Epithelial cell of prostate (primary cell): ENCODE results near the gene RNF157.

Experiments used
- DNase-seq: peaks from one replicate; pipeline ENCODE4 v3.0.0-alpha.2; 2011; ENCODE audit warnings: low read depth, low spot score
- H3K27ac ChIP-seq: fragments of 450-650 bp; 2 replicates; pipeline ENCODE4 v1.5.1; 2017; ENCODE audit warnings: mild to moderate bottlenecking

RNF157 gene

DNA sequence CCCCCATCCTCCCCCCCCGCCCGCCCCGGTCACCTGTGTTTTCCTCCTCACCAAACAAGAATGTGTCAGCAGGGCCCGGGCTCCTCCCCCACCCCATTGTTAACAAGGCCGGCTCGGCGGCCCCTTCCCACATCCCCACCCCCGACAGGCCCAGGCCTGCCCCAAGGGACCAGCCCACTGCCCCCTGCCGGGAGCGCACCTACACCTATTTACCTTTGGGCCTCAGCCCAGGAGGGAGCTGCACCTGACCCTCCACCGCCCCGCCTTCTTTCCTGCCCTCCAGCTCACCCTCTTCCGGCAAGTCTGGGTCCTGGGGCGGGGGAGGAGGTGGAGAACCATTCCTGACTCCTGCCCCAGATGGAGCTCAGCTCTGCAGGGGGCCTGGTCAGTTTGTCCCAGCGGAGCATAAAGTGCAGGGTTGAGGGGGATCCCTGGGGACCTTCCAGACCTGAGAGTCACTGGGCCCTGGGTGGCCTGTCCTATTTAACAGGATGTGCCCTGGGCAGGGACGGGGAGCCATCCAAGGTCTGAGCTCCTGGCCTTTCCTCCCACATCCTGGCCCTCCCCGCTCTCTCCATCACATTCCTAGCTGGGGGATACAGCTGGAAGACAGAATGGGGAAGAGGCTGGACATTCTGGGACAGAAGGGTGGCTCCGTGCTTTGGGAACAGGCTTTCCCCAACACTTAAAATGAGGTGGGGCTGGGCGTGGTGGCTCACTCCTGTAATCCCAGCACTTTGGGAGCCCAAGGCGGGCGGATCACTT is 107.5 kb downstream of the RNF157 start:
- no peak overlapping the region for H3K27ac ChIP-seq
- DNase-seq = no peak

DNA sequence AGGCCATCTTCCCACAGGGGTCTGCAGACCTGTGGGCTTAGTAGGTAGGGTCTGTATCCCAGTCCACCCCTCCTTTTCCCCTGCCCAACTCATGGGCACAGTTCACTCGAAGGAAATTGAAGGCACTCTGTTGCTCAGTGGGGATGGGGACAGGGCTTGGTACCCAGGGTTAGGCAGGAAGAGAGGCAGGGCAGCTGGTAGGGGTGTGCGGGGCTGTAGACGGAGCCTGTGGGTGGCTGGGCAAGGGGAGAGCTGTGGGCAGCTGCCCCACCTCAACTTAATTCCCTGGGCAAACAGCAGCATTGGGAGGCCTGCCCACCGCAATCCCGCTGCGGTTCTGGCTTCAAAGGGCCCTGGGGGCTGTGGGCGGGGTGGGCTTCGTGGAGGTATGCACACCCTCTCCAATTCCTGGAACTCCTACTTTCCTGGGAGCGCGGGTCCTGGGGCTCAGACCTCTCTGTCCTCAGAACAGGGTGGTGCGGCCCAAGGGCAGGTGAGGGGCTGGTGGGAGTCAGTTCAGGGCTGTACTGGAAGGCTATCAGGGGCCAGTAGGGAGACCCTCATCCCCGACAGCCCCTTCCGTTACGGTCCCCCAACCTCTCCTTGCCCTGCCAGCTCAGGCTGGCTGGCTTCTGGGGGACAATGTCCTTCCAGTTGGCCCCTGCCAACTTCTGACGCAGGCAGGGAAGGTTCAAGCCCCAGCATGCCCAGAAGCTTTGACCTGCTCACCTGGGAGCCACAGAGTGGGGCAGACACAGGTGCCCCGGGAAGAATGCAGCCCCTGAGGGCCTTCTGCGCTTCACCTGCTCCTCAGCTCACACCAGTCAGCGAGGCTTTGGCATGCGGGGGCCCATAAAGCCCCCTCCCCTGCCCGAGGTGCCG is 108.4 kb downstream of the RNF157 start:
- no peak overlapping the region for H3K27ac ChIP-seq
- DNase-seq = no peak

DNA sequence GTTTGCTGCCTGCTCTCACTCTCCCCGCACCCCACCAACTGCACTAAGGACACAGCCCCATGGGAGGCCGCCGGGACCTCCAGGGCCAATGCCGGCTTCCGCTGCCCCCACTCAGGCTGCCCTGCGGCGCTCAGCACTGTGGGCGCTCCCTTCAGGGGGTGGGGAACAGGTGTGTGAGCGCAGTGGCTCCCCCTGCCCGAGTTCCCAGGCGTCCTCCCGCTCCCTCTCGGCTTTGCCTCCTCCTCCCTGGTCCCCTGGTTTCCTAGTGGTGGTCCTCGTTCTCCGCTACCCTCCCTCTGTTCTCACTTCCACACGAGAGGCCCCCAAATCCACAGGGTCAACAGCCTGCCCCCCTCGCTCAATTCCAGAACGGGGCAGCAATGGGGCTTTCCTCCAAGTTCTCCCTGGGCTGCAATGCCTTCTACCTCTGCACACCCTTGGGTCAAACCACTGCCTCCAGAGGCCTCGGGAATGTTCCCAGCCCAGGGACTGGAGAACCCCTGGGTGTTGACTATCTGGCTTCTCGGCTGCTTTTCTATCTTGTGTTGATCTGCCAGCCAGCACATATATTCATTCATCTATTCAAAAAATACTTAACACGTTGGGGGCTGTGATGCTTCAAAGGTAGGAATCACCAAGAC is 109.1 kb downstream of the RNF157 start:
- no peak for DNase-seq

DNA sequence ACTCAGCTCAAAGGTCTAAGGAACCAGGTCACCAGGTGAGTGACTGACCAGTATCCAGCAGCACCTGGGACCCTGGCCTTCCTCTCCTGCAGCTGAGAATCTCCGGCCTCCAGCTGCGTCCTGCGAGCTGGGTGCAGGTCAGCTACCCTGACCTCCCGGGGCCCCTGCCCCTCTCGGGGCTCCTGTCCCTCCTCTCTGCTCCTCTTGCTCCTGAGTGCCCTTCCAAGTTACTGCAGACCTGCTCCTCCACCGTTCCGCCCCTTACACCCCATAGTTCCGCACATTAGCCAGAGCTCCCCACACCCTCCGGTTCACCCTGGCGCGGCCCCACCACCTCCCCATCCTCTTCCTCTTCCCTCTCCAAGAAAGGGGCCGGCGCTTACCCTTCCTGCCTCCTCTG is 109.8 kb downstream of the RNF157 start:
- DNase-seq = no peak
- H3K27ac ChIP-seq = no peak overlapping the region

More for the DNA sequence above, 109.1 kb downstream of the RNF157 start:
- H3K27ac ChIP-seq = no peak overlapping the region

DNA sequence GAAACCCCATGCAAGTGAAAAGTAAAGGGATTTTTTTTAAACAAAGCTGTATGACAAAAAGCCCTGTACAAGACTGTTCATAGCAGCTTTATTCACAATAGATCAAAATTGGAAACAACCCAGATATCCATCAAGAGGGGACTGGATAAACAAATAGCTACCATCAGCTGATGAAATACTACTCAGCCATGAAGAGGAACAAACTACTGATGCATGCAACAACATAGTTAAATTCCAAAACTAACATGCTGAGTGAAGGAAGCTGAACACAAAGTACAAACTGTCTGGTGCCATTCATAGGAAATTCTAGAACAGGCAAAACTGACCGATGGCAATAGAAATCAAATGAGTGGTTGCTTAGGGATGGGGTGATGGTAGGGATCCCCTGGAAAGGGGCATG is 114.4 kb downstream of the RNF157 start:
- DNase-seq = no peak
- no peak overlapping the region for H3K27ac ChIP-seq

DNA sequence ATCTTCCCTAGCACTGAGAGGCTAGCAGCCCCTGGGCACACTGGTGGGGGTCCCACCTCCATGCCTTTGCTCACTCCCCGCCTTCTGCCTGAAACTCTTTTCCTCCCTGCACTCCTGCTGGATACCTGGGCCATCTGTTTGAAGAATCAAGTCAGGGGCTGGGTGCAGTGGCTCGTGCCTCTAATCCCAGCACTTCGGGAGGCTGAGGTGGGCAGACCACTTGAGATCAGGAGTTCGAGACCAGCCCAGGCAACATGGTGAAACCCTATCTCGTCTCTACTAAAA is 115.0 kb downstream of the RNF157 start:
- no peak overlapping the region for H3K27ac ChIP-seq
- no peak for DNase-seq

DNA sequence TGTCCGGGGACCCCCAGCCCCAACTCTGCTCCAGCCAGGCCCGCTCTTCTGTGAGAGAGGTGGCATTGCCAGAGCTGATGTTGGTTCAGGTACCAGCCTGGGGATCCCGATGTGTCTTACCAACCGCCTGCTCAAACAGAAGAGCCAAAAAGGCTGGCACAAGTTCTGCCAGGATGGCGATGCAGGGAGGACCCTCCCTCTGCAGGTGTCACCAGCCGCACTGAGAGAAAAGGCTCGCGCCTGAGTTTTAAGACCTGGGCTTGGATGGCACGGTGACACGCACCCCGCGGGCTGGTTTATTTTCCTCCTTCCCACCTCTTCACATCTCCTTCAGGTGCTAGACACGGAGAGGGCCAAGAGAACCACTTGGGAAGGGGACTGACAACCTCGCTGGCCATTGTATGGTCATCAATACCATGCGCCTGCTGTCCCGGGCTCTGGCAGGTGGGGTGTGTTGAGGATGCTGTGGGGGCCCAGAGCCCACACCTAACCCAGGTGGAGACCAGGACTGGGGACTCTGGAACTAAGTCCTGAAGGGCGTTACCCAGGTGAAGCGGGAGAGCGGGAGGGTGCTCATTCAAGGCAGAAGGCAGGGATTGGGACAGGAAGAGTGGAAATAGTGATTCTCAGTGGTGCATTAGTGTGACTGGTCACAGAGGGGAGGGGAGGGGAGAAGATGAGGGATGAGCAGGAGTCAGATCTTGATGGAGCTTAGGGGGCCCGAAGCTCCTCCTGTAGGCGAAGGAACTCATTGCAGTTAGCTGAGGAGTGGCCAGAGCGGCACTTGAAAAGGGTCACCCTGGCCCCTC is 115.5 kb downstream of the RNF157 start:
- H3K27ac ChIP-seq = no peak overlapping the region
- DNase-seq = no peak

DNA sequence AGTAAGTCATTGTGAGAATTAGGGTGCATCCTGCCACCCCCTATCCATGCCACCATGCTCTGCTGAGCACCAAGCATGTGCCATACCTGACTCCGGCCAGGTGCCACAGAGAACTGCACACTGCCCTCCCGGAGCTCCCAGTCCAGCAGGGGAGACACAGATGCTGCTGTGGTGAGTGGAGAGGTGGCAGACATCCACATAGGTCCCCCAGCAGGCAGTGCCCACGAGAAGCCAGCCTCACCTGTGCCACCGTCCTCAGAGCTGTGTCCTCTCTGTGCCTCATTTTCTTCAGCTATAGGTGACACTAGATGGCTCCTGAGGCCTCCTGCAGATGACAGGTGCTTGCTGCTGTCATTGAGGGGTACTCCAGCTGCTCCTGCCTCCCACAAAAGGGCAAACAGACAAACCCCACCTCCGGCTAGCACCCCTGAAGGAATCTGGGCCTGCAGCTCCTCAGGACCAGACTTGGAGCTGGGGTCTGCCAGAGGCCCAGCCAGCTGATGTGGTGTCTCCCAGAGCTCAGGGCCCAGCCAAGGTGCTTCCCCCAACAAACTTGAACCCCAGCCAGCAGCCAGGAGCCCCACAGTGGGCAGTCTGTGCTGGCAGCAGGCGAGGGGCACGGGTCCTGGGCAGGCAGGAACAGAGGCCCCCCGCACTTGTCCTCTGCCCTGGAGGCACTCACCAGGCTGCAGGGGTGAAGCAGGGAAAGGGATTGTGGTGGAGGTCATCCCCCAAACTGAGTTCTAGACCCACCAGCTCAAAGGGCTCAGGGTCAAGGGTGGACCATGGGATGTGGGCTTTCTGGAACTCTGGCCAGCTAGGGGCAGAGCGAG is 116.3 kb downstream of the RNF157 start:
- no peak overlapping the region for H3K27ac ChIP-seq
- DNase-seq = no peak

DNA sequence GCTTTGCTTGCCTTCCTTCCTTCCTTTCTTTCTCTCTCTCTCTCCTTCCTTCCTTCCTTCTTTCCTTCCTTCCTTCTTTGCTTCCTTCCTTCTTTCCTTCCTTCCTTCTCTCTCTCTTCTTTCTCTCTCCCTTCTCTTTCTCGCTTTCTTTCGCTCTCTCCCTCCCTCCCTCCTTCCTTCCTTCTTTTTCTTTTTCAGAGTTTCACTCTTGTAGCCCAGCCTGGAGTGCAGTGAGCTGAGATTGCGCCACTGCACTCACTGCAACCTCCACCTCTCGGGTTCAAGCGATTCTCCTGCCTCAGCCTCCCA is 117.1 kb downstream of the RNF157 start:
- DNase-seq = no peak
- H3K27ac ChIP-seq = no peak overlapping the region

DNA sequence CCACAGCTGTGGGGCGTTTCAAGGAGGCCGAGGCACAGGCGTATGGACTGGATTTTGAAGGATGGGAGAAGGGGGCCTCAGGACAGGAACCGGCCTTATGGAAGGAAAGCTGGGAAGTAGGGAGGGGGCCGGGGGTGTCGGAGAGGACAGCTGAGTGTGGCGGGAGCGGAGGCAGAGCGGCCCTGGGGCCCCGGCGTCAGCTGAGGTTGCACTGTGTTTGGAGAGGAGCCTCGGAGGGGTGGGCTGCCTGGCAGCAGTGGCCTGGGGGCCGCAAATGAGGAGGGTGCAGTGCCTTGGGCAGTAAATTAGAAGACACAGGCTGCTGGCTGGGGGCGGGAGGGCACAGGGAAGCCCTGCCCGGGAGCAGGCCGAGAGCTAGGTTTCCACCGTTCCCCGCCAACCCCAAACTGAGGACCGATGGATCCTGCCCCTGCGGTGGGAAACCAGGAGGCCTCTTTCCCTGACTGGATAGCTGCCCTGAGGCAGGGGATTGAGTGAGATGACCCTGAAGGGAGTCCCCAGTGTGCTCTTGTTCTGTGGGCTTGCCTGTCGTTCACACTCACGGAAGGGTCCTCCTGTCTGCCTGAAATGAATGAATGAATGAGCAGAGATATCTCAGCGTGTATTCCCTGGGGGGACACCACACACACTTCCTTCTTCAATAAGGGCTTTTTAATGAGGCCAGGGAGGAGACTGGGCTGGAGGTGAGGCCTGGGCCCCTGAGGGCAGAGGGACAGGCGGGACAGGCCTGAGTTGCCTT is 117.7 kb downstream of the RNF157 start:
- H3K27ac ChIP-seq = no peak overlapping the region
- DNase-seq = no peak

DNA sequence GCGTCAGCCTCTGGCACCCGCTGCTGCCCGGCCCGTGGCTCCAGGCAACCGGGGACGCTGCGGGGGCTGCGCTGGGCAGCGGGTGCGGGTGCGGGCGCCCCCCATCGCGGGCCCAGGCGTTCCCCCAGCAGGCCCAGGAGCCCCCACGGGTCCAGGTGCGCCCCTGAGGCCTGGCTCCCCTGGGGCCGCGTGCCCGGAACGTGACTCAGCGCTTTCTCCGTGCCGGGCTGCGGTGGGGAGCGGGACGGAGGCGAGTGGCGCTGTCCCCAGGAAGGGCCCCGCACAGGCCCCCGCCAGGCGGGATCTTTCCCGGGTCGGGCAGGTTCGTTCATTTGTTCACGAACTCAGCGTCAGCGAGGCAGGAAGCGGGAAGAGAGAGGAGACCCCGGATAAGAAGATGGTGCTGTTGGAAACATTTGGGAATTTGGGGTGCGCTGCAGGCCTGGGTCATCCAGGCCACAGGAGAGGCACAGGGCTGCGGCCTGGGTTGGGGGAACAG is 118.3 kb downstream of the RNF157 start:
- H3K27ac ChIP-seq = no peak overlapping the region
- DNase-seq = no peak

DNA sequence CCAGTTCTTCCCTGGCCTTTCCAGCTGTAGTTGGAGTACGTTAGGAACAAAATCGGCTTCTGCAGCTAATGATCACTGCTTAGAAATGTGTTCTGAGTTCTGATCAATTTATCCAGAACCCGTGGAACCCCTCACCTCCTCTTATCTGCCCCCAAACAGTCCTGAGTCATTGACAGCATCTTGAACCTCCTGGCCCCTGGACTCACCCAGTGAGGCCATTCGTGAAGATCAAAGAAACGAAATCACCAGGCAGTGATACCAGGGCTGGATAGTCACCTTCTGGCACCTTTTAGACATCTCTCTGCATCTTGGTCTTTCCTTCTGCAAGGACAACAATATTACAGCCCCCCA is 119.7 kb downstream of the RNF157 start:
- no peak overlapping the region for H3K27ac ChIP-seq
- DNase-seq = no peak

DNA sequence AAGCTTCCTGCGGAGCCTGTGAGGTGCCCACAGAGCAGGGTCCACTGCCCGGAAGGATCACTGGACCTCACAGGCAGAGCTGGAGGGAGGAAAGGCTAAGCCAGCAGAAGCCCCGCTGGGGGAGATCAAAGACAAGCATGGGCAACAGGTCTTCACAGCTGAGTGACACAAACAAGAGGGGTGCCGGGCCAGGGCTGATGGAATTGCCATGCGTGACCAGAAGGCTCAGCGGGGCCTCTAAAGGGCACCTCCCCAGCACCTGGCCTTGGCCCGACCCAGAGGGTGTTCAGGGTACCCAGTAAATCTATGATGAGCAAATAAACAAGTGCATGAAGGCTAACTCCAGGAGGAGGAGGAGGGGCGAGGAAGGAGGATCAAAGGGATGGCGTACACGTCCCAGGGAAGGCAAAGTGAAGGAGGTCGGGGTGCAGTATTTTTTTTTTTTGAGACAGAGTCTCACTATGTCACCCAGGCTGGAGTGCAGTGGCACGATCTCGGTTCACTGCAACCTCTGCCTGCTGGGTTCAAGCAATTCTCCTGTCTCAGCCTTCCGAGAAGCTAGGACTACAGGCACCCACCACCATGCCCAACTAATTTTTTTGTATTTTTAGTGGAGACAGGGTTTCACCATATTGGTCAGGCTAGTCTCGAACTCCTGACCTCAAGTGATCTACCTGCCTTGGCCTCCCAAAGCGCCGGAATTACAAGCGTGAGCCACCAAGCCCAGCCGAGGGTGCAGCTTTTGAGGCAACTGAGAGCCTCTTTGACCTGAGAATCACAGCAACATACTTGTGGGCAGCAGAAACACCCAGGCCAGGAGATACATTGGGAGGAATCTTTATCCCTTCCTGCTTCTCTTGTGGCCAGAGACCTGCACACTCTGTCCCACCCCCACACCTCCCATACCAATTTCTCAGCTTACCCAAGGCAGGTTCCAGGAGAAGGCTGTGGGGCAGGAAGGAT is 120.6 kb downstream of the RNF157 start:
- no peak for DNase-seq
- H3K27ac ChIP-seq = no peak overlapping the region

DNA sequence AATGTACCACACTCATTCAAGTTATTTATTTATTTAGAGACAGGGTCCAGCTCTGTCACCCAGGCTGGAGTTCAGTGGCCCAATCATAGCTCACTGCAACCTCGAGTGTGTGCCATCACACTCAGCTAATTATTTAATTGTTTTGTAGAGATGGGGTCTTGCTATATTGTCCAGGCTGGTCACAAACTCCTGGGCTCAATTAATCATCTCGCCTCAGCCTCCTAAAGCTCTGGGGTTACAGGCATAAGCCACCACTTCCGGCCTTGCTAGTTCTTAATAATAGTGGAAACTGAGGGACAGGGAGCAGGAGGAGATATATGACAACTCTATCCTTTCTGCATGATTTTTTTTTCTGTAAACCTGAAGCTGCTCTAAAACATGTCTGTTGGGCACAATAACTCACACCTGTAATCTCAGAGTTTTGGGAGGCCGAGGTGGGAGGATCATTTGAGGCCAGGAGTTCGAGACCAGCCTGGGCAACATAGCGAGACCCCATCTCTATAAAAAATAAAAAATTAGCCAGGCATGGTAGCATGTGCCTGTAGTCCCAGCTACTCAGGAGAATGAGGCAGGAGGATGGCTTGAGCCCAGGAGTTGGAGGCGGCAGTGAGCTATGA is 125.0 kb downstream of the RNF157 start:
- no peak for DNase-seq
- no peak overlapping the region for H3K27ac ChIP-seq

DNA sequence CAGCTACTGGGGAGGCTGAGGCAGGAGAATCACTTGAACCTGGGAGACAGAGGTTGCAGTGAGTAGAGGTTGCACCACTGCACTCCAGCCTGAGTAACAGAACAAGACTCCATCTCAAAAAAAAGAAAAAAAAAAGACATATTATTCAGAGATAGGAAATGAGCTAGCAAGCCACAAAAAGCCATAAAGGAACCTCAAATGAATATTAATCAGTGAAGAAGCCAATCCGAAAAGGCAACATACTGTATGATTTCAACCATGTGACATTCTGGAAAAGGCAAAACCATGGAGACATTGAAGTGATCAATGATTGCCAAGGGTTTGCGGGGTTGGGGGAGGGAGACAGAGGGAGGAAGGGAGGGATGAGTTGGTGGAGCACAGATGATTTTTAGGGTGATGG is 128.3 kb downstream of the RNF157 start:
- DNase-seq = no peak
- no peak overlapping the region for H3K27ac ChIP-seq

DNA sequence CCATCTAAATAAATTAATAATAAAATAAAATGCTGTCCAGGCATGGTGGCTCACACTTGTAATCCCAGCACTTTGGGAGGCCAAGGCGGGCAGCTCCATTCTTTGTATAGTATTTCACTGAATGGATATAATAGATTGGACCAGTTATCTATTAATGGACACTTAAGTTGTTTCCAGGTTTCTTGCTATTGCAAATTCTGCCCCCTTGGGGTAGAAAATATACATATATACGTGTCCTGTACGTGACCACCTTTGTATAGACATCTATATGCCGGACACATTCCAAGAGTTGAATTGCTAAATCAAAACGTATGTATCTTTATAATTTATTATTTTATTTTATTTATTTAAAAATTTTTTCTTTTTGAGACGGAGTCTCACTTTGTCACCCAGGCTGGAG is 132.8 kb downstream of the RNF157 start:
- no peak overlapping the region for H3K27ac ChIP-seq
- no peak for DNase-seq

DNA sequence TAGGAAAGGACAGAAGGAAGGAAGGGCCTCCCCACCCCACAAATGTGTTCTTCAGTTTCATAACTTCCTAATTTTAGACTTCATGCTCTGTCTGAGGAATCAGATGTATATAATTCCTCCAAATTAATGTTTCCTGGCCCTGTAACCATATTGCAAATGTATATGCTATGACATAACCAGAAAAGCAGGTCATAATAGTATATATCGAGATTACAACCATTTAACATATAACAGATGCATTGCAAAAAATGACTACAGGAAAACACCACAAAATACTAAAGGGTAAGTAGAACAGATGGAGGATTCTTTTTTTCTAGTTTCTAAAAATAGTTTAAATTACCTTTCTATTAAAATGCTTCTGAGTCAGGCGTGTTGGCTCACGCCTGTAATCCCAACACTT is 133.6 kb downstream of the RNF157 start:
- H3K27ac ChIP-seq = no peak overlapping the region
- no peak for DNase-seq

DNA sequence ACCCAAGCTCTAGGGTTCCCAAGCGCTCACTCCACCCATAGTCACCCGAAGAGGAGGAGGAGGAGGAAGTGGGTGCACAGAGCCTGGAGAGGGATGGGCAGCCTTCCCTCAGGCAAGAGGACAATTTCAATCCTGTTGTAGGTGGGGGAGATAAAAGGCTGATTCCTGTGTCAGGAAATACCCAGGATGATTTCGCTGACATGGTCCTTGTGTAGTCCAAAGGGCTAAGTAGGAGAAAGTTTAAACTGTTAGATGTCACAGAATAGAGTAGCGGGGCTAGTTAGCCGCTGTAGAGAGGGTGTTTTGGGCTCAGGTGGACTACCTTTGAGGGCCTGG is 135.4 kb downstream of the RNF157 start:
- H3K27ac ChIP-seq = no peak overlapping the region
- no peak for DNase-seq
